Mucosa of descending colon (tissue), 3 donors: ENCODE results near the gene DLG1. TPM values are rescaled to one million over a fixed set of nuclear protein-coding genes. Genes with fewer than 3 reads are reported as not detected.
A peak's percentile ranks its signal among the peaks of the same experiment; 100 is the strongest.

ENCODE experiments used
- ATAC-seq: fragments of 200-7000 bp; cut with Tn5 transposase; one replicate; pipeline ENCODE4 v1.9.1; 2020; ENCODE audit warnings: mild to moderate bottlenecking, moderate library complexity
- DNase-seq, 3 donors: peaks; one replicate each; pipeline ENCODE4 v3.0.0-alpha.2; 2020
- H3K36me3 ChIP-seq: fragments of 200-600 bp; one replicate; pipeline ENCODE4 v1.8.0; 2021; ENCODE audit warnings: low read depth, mild to moderate bottlenecking
- H3K4me1 ChIP-seq: fragments of 200-600 bp; one replicate; pipeline ENCODE4 v1.8.0; 2021; ENCODE audit warnings: low read depth, mild to moderate bottlenecking
- H3K4me3 ChIP-seq: fragments of 200-600 bp; one replicate; pipeline ENCODE4 v1.8.0; 2021; ENCODE audit warnings: mild to moderate bottlenecking
- H3K9me3 ChIP-seq: fragments of 200-600 bp; one replicate; pipeline ENCODE4 v1.8.0; 2021; ENCODE audit warnings: mild to moderate bottlenecking
- CTCF ChIP-seq: fragments of 200-600 bp; IDR thresholded peaks from one replicate; pipeline ENCODE4 v1.8.0; 2022; ENCODE audit warnings: antibody characterized with exemption, mild to moderate bottlenecking
- intact Hi-C, 2 donors: fragments of 100-400 bp; cut with DNase I in 1 of 2; cut with micrococcal nuclease in 1 of 2; formaldehyde crosslinking; loops; one replicate each; pipeline versions ENCODE4 v1.11.0 to v1.11.1; 2022; cut with DNase I, micrococcal nuclease
- total RNA-seq, 3 donors: library from RNA; stranded (reverse); fragmentation: NEBNext Ultra II Directional in 2 of 3; extraction: Animal tissue kit (Norgen Biotek cat#: 25700) in 2 of 3; gene quantifications; one replicate each; pipeline versions ENCODE4 v1.2.1 to v1.2.4, GENCODE V29; 2021 to 2023
- donor health status: DM: no; HTN: no; CAD: no; lungs with moderate emphysema.
- donor health status: DM: no; HTN: no; CAD: no.
- donor health status: DM: no; HTN: yes; CAD: no.

DLG1 gene
- total RNA-seq, 3 donors from 2014 or later, result 107 to 163 (median 134) TPM

- DNase-seq (no peak), ATAC-seq (no peak)
- Histone ChIP-seq H3K4me3 (no peak overlapping the region), H3K9me3 (no peaks in the 10 kb centered on the region), H3K4me1 (no peaks in the 10 kb centered on the region), H3K36me3 (no peaks in the 10 kb centered on the region)
- intact Hi-C loops, result no loop called here
- TF ChIP-seq CTCF, result no peak
Observed at GRCh38 chr3:197022405-197023231, 275.8 kb downstream of the DLG1 start.

GRCh38 chr3:197021729-197022404 is 276.5 kb downstream of the DLG1 start:
- TF ChIP-seq CTCF, result no peak
- no peak for ATAC-seq

GRCh38 chr3:197021231-197021630 is 277.2 kb downstream of the DLG1 start:
- no peak for ATAC-seq
- DNase-seq, result no peak
- no peaks in the 10 kb centered on the region for H3K36me3 ChIP-seq
- TF ChIP-seq CTCF, result no peak
- H3K4me3 ChIP-seq, result no peak overlapping the region
- no peaks in the 10 kb centered on the region for H3K4me1 ChIP-seq
- intact Hi-C loops, result no loop called here
- H3K9me3 ChIP-seq, result no peaks in the 10 kb centered on the region

More at GRCh38 chr3:197021729-197022404, 276.5 kb downstream of the DLG1 start:
- H3K9me3 ChIP-seq, result no peaks in the 10 kb centered on the region
- no peaks in the 10 kb centered on the region for H3K36me3 ChIP-seq
- no peaks in the 10 kb centered on the region for H3K4me1 ChIP-seq
- intact Hi-C loops, result no loop called here
- H3K4me3 ChIP-seq, result no peak overlapping the region
- no peak for DNase-seq

GRCh38 chr3:197019535-197019934 is 278.9 kb downstream of the DLG1 start:
- no peak overlapping the region for H3K4me3 ChIP-seq
- intact Hi-C loops, result no loop called here
- DNase-seq (no peak), ATAC-seq (no peak)
- H3K36me3 ChIP-seq, result no peaks in the 10 kb centered on the region
- no peaks in the 10 kb centered on the region for H3K9me3 ChIP-seq
- H3K4me1 ChIP-seq, result no peaks in the 10 kb centered on the region
- no peak for TF ChIP-seq CTCF

GRCh38 chr3:197019021-197019420 is 279.4 kb downstream of the DLG1 start:
- Histone ChIP-seq H3K9me3 (no peaks in the 10 kb centered on the region), H3K36me3 (no peaks in the 10 kb centered on the region), H3K4me1 (no peaks in the 10 kb centered on the region), H3K4me3 (no peak overlapping the region)
- DNase-seq (peak in 1 of 3 donors; percentile 3), ATAC-seq (peak; percentile 29)
- no peak for TF ChIP-seq CTCF
- intact Hi-C loops, result no loop called here
